Smooth muscle cell (in vitro differentiated cells): ENCODE results near the gene CHST5. TPM values are rescaled to one million over a fixed set of nuclear protein-coding genes. Genes with fewer than 3 reads are reported as not detected.
"Not testable (repeated sequence)": the region's sequence is repeated elsewhere in the genome, so short reads cannot be mapped to it uniquely, and the experiment has no call there.

Source experiments
- DNase-seq: peaks from one replicate; lab custom pipeline; 2025; ENCODE audit not compliant: unreplicated experiment; lab: John Stamatoyannopoulos, UW
- H2AFZ ChIP-seq: fragments of 200-600 bp; sonication (generic); 2 replicates; pipeline ENCODE4 v1.6.0; 2016; ENCODE audit warnings: antibody characterized with exemption, low read depth, mild to moderate bottlenecking
- H3F3A ChIP-seq: fragments of 200-600 bp; sonication (generic); 2 replicates; pipeline ENCODE4 v1.6.0; 2017; ENCODE audit warnings: antibody characterized with exemption, low read depth
- H3K27ac ChIP-seq: fragments of 200-600 bp; sonication (generic); 2 replicates; pipeline ENCODE4 v1.5.1; 2016; ENCODE audit warnings: low read depth, mild to moderate bottlenecking
- H3K27me3 ChIP-seq: fragments of 200-600 bp; sonication (generic); 2 replicates; pipeline ENCODE4 v1.6.1; 2016; ENCODE audit warnings: low read depth, mild to moderate bottlenecking
- H3K36me3 ChIP-seq: fragments of 200-600 bp; sonication (generic); 2 replicates; pipeline ENCODE4 v1.5.1; 2016; ENCODE audit warnings: low read depth
- H3K4me1 ChIP-seq: fragments of 200-600 bp; sonication (generic); 2 replicates; pipeline ENCODE4 v1.5.1; 2016; ENCODE audit warnings: low read depth
- H3K4me2 ChIP-seq: fragments of 200-600 bp; sonication (generic); 2 replicates; pipeline ENCODE4 v1.6.0; 2016; ENCODE audit warnings: mild to moderate bottlenecking
- H3K4me3 ChIP-seq: fragments of 200-600 bp; sonication (generic); 2 replicates; pipeline ENCODE4 v1.5.1; 2016; ENCODE audit warnings: mild to moderate bottlenecking
- H3K79me2 ChIP-seq: fragments of 200-600 bp; sonication (generic); 2 replicates; pipeline ENCODE4 v1.6.0; 2016; ENCODE audit warnings: low read depth, mild to moderate bottlenecking
- H3K9ac ChIP-seq: fragments of 200-600 bp; sonication (generic); 2 replicates; pipeline ENCODE4 v1.6.0; 2016; ENCODE audit warnings: low read depth
- H3K9me3 ChIP-seq: fragments of 200-600 bp; sonication (generic); replicated peaks from 2 replicates; pipeline ENCODE4 v1.5.1; 2016; ENCODE audit warnings: low read depth
- H4K20me1 ChIP-seq: fragments of 200-600 bp; sonication (generic); 2 replicates; pipeline ENCODE4 v1.6.0; 2016; ENCODE audit warnings: low read depth
- CTCF ChIP-seq: fragments of 200-600 bp; sonication (generic); IDR thresholded peaks from 2 replicates; pipeline ENCODE4 v1.5.1; 2017; ENCODE audit warnings: borderline replicate concordance, mild to moderate bottlenecking, antibody characterized with exemption; ENCODE audit not compliant: insufficient read depth, poor library complexity, severe bottlenecking
- WGBS: methylation state at CpG from one replicate; pipeline ENCODE4 v1.1.7; 2016; ENCODE audit warnings: low lambda C conversion rate; 5-methylcytosine and 5-hydroxymethylcytosine counted together
- polyA plus RNA-seq: library from polyadenylated mRNA; unstranded; fragments of >200 nt; fragmentation: Nextera tagmentation; extraction: Ambion mirVana; gene quantifications from 2 replicates; pipeline ENCODE4 v1.2.1, GENCODE V29; 2016
- total RNA-seq: library from RNA; depleted of rRNA; stranded (reverse); fragments of >200 nt; gene quantifications from 2 replicates; pipeline ENCODE4 v1.2.3, GENCODE V29; 2014

Gene CHST5
- total and polyA plus RNA-seq, 2 experiments from 2014 or later = not detected

GRCh38 chr16:75541236-75541635 lies 5.3 kb upstream of the CHST5 start:
- no peak for TF ChIP-seq CTCF
- no peaks in the 10 kb centered on the region for H3K27me3 ChIP-seq
- H3F3A ChIP-seq = no peaks in the 10 kb centered on the region
- H3K4me1 ChIP-seq = no peaks in the 10 kb centered on the region
- no peaks in the 10 kb centered on the region for H3K36me3 ChIP-seq
- H3K9me3 ChIP-seq = no peaks in the 10 kb centered on the region
- H4K20me1 ChIP-seq = no peaks in the 10 kb centered on the region
- H3K4me3 ChIP-seq = no peak overlapping the region
- no peak overlapping the region for H3K27ac ChIP-seq
- 85% methylated on average over 5 of the region's 5 CpGs for WGBS
- no peak overlapping the region for H2AFZ ChIP-seq
- no peak for DNase-seq
- H3K4me2 ChIP-seq = no peak overlapping the region
- no peak overlapping the region for H3K9ac ChIP-seq
- no peaks in the 10 kb centered on the region for H3K79me2 ChIP-seq

- not testable (repeated sequence) for H3K9me3 ChIP-seq, H4K20me1 ChIP-seq, H3K27ac ChIP-seq, H3K4me2 ChIP-seq, H3K4me3 ChIP-seq, DNase-seq, H3K4me1 ChIP-seq, H3K27me3 ChIP-seq, H3K9ac ChIP-seq, H3K36me3 ChIP-seq, H3F3A ChIP-seq, H3K79me2 ChIP-seq, H2AFZ ChIP-seq
- WGBS = 92% methylated on average over 8 of the region's 10 CpGs
Measured at GRCh38 chr16:75538882-75539565, 3.1 kb upstream of the CHST5 start.

- H3K9me3 ChIP-seq = no peaks in the 10 kb centered on the region
- H3K27ac ChIP-seq = no peak overlapping the region
- no peak overlapping the region for H3K4me3 ChIP-seq
- no peak for TF ChIP-seq CTCF
- no peak overlapping the region for H3K9ac ChIP-seq
- no peak overlapping the region for H3K4me2 ChIP-seq
- H3K4me1 ChIP-seq = no peaks in the 10 kb centered on the region
- no peaks in the 10 kb centered on the region for H3F3A ChIP-seq
- H2AFZ ChIP-seq = no peak overlapping the region
- no peaks in the 10 kb centered on the region for H3K27me3 ChIP-seq
- no peaks in the 10 kb centered on the region for H4K20me1 ChIP-seq
- WGBS = 88% methylated on average over 4 of the region's 4 CpGs
- no peak for DNase-seq
- no peaks in the 10 kb centered on the region for H3K79me2 ChIP-seq
- H3K36me3 ChIP-seq = no peaks in the 10 kb centered on the region
Measured at GRCh38 chr16:75537776-75538175, 1.9 kb upstream of the CHST5 start.

GRCh38 chr16:75535211-75535843 lies 581 bp downstream of the CHST5 start:
- no peaks in the 10 kb centered on the region for H3K27me3 ChIP-seq
- H3K9ac ChIP-seq = no peak overlapping the region
- H3K9me3 ChIP-seq = no peaks in the 10 kb centered on the region
- no peaks in the 10 kb centered on the region for H4K20me1 ChIP-seq
- no peaks in the 10 kb centered on the region for H3F3A ChIP-seq
- no peak overlapping the region for H3K4me2 ChIP-seq
- no peak for DNase-seq
- no peaks in the 10 kb centered on the region for H3K79me2 ChIP-seq
- 89% methylated on average over 33 of the region's 34 CpGs for WGBS
- no peaks in the 10 kb centered on the region for H3K4me1 ChIP-seq
- no peak overlapping the region for H2AFZ ChIP-seq
- no peak overlapping the region for H3K4me3 ChIP-seq
- no peak overlapping the region for H3K27ac ChIP-seq
- no peaks in the 10 kb centered on the region for H3K36me3 ChIP-seq
- TF ChIP-seq CTCF = no peak
